GM23338 (cell line): Measurements from ENCODE around the gene NPLOC4. TPM values are rescaled to one million over a fixed set of nuclear protein-coding genes. Genes with fewer than 3 reads are reported as not detected.

Experiments
- ATAC-seq: fragments of 200-7000 bp; cut with Tn5 transposase; 3 replicates; pipeline ENCODE4 v1.9.1; 2020
- DNase-seq: peaks from one replicate; pipeline ENCODE4 v3.0.0-alpha.2; 2015; ENCODE audit warnings: low spot score
- H2AFZ ChIP-seq: fragments of 200-600 bp; sonication (generic); 2 replicates; pipeline ENCODE4 v1.8.0; 2016; ENCODE audit warnings: antibody characterized with exemption, mild to moderate bottlenecking, moderate library complexity
- H3F3A ChIP-seq: fragments of 200-600 bp; sonication (generic); replicated peaks from 2 replicates; pipeline ENCODE4 v1.8.0; 2017; ENCODE audit warnings: antibody characterized with exemption, mixed run types, low read depth
- H3K27ac ChIP-seq: fragments of 200-600 bp; sonication (generic); 2 replicates; pipeline ENCODE4 v1.6.1; 2016; ENCODE audit warnings: low read depth
- H3K27me3 ChIP-seq: fragments of 200-600 bp; sonication (generic); 2 replicates; pipeline ENCODE4 v1.8.0; 2016; ENCODE audit warnings: mild to moderate bottlenecking, mixed run types, moderate library complexity; ENCODE audit not compliant: insufficient read depth
- H3K36me3 ChIP-seq: fragments of 200-600 bp; sonication (generic); 2 replicates; pipeline ENCODE4 v1.8.0; 2016; ENCODE audit warnings: mild to moderate bottlenecking; ENCODE audit not compliant: insufficient read depth
- H3K4me1 ChIP-seq: fragments of 200-600 bp; sonication (generic); 2 replicates; pipeline ENCODE4 v1.8.0; 2016; ENCODE audit warnings: mild to moderate bottlenecking, moderate library complexity; ENCODE audit not compliant: insufficient read depth
- H3K4me2 ChIP-seq: fragments of 200-600 bp; sonication (generic); 2 replicates; pipeline ENCODE4 v1.7.1; 2017; ENCODE audit warnings: mixed run types
- H3K4me3 ChIP-seq: fragments of 200-600 bp; sonication (generic); 2 replicates; pipeline ENCODE4 v1.6.1; 2016; ENCODE audit warnings: mixed run types
- H3K79me2 ChIP-seq: fragments of 200-600 bp; sonication (generic); replicated peaks from 2 replicates; pipeline ENCODE4 v1.8.0; 2017; ENCODE audit warnings: mild to moderate bottlenecking; ENCODE audit not compliant: insufficient read depth
- H3K9me2 ChIP-seq: fragments of 200-600 bp; sonication (generic); 2 replicates; pipeline ENCODE4 v1.8.0; 2017; ENCODE audit not compliant: insufficient read depth
- H4K20me1 ChIP-seq: fragments of 200-600 bp; sonication (generic); replicated peaks from 2 replicates; pipeline ENCODE4 v1.8.0; 2017; ENCODE audit warnings: mild to moderate bottlenecking; ENCODE audit not compliant: insufficient read depth
- H3K27ac Mint-ChIP-seq: 2 replicates; pipeline ENCODE4 v1.8.0; 2020; ENCODE audit warnings: inconsistent platforms, mild to moderate bottlenecking, moderate library complexity, mixed read lengths
- H3K27me3 Mint-ChIP-seq: 3 replicates; pipeline ENCODE4 v1.8.0; 2022; ENCODE audit warnings: low read depth, mild to moderate bottlenecking, moderate library complexity, mixed read lengths, inconsistent platforms; ENCODE audit not compliant: insufficient read depth, poor library complexity
- H3K36me3 Mint-ChIP-seq: 3 replicates; pipeline ENCODE4 v1.8.0; 2021; ENCODE audit warnings: low read depth, mild to moderate bottlenecking, inconsistent platforms, moderate library complexity, mixed read lengths
- H3K4me1 Mint-ChIP-seq: 3 replicates; pipeline ENCODE4 v1.8.0; 2020; ENCODE audit warnings: mild to moderate bottlenecking, inconsistent platforms, mixed read lengths
- H3K4me3 Mint-ChIP-seq: 3 replicates; pipeline ENCODE4 v1.8.0; 2021; ENCODE audit warnings: moderate library complexity, mild to moderate bottlenecking, inconsistent platforms, mixed read lengths
- H3K9me3 Mint-ChIP-seq: 3 replicates; pipeline ENCODE4 v1.8.0; 2020; ENCODE audit warnings: moderate library complexity, mild to moderate bottlenecking, inconsistent platforms, mixed read lengths
- CREB1 ChIP-seq: fragments of 250-450 bp; sonication (Bioruptor Pico); IDR thresholded peaks from 2 replicates; pipeline ENCODE4 v1.5.0; 2020; ENCODE audit warnings: low read depth, mild to moderate bottlenecking, moderate library complexity
- EZH2 ChIP-seq: fragments of 200-600 bp; sonication (generic); IDR thresholded peaks from one replicate; pipeline ENCODE4 v1.8.0; 2017; ENCODE audit warnings: antibody characterized with exemption, mild to moderate bottlenecking, low read depth; ENCODE audit not compliant: unreplicated experiment
- EZH2phosphoT487 ChIP-seq: fragments of 200-600 bp; sonication (generic); IDR thresholded peaks from one replicate; pipeline ENCODE4 v1.8.1; 2018; ENCODE audit warnings: antibody characterized with exemption; ENCODE audit not compliant: unreplicated experiment
- JUNB ChIP-seq: IDR thresholded peaks from one replicate; pipeline ENCODE4 v1.6.1; 2016; ENCODE audit warnings: antibody characterized with exemption; ENCODE audit not compliant: unreplicated experiment
- NANOG ChIP-seq: IDR thresholded peaks from 2 replicates; pipeline ENCODE4 v1.6.1; 2016; ENCODE audit warnings: antibody characterized with exemption, borderline replicate concordance
- POLR2AphosphoS5 ChIP-seq: IDR thresholded peaks from 2 replicates; pipeline ENCODE4 v1.6.1; 2016; ENCODE audit warnings: antibody characterized with exemption, low read depth
- STAT1 ChIP-seq: IDR thresholded peaks from one replicate; pipeline ENCODE4 v1.6.1; 2016; ENCODE audit warnings: antibody characterized with exemption; ENCODE audit not compliant: unreplicated experiment
- ZNF114 ChIP-seq: fragments of 250-450 bp; sonication (Bioruptor Pico); IDR thresholded peaks from 2 replicates; pipeline ENCODE4 v1.5.0; 2020; ENCODE audit warnings: mild to moderate bottlenecking, moderate library complexity
- ZNF331 ChIP-seq: fragments of 250-450 bp; sonication (Bioruptor Pico); IDR thresholded peaks from 2 replicates; pipeline ENCODE4 v1.5.0; 2020; ENCODE audit warnings: low read depth, mild to moderate bottlenecking, moderate library complexity
- polyA plus RNA-seq: library from polyadenylated mRNA; unstranded; fragments of >200 nt; fragmentation: Nextera tagmentation; extraction: Ambion mirVana; gene quantifications from 2 replicates; pipeline ENCODE4 v1.2.1, GENCODE V29; 2016
- total RNA-seq: library from RNA; depleted of rRNA; stranded (reverse); fragments of >200 nt; shearing (Covaris generic); gene quantifications from 2 replicates; pipeline ENCODE4 v1.2.3, GENCODE V29; 2014
- TF ChIP-seq, protein P1 (sequence below), 2 experiments: fragments of 200-600 bp in 1 of 2; sonication (generic) in 1 of 2; conservative IDR thresholded peaks; 2 replicates each; pipeline versions ENCODE4 v1.5.1 to v1.6.1; 2016 to 2017; ENCODE audit warnings: antibody characterized with exemption in 2 of 2, low read depth in 2 of 2, mild to moderate bottlenecking in 2 of 2, moderate library complexity in 1 of 2
- TF ChIP-seq, protein P2 (sequence below): IDR thresholded peaks from one replicate; pipeline ENCODE4 v1.6.1; 2018; ENCODE audit warnings: antibody characterized with exemption; ENCODE audit not compliant: unreplicated experiment
- TF ChIP-seq, protein P3 (sequence below): IDR thresholded peaks from 2 replicates; pipeline ENCODE4 v1.6.1; 2016; ENCODE audit warnings: antibody characterized with exemption

The NPLOC4 gene
- total and polyA plus RNA-seq, 2 experiments from 2014 or later = 24.1 to 79.1 TPM

DNA sequence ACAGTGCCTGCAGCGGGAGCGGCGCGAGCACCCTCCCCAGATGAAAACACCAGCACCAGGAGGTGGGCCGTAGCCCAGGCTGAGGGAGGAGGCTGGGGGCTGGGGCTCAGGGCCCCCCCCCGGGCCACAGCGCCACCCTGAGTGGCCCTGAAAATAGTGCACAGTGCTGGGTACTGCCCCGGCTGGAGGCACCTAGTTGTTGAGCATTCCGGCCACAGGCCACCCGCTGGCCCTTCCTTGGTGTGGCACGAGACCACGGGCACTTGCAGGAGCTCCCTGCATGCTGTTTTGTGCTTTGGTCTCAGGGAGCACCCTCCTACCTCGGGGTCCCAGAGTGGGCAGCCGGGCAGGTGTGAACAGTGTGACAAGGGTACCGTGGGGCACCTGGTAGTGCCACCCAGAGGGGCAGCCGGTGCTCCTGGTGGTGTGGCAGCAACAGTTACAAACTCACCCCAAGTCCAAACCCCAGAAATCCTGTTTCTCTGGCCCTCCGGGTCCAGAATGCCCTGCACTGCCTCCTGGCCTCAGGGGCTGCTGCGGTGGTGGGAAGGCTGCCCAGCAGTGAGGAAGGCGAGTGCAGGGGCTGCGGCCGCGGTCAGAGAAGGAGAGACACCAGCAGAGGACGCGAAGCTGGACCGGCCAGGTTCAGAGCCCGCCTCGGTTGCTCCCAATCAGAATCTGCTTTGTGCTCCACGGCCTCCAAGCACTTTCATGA, 96.8 kb downstream of the NPLOC4 start:
- Mint-ChIP-seq H3K4me3 (no peak overlapping the region), H3K27ac (no peak overlapping the region), H3K36me3 (peaks cover 6% of the 10 kb centered on the region; the same call in 2 of the 3 replicates), H3K9me3 (no peaks in the 10 kb centered on the region; the same call in 2 of the 3 replicates), H3K4me1 (peaks cover 7% of the 10 kb centered on the region), H3K27me3 (peaks cover 19% of the 10 kb centered on the region)
- H3K27ac ChIP-seq = no peak overlapping the region
- TF ChIP-seq ZNF331 (CRISPR knock-in tag) (no peak), EZH2phosphoT487 (no peak), EZH2 (no peak), CREB1 (no peak), JUNB (no peak), POLR2AphosphoS5 (no peak), NANOG (no peak), ZNF114 (CRISPR knock-in tag) (no peak), STAT1 (no peak)
- TF ChIP-seq, protein P1, sequence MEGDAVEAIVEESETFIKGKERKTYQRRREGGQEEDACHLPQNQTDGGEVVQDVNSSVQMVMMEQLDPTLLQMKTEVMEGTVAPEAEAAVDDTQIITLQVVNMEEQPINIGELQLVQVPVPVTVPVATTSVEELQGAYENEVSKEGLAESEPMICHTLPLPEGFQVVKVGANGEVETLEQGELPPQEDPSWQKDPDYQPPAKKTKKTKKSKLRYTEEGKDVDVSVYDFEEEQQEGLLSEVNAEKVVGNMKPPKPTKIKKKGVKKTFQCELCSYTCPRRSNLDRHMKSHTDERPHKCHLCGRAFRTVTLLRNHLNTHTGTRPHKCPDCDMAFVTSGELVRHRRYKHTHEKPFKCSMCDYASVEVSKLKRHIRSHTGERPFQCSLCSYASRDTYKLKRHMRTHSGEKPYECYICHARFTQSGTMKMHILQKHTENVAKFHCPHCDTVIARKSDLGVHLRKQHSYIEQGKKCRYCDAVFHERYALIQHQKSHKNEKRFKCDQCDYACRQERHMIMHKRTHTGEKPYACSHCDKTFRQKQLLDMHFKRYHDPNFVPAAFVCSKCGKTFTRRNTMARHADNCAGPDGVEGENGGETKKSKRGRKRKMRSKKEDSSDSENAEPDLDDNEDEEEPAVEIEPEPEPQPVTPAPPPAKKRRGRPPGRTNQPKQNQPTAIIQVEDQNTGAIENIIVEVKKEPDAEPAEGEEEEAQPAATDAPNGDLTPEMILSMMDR (conservative IDR thresholded peaks at IDR 0.05; ENCODE audit: low read depth in 2 of 2) = no peak
- H3K4me1 ChIP-seq = no peaks in the 10 kb centered on the region
- H3K9me2 ChIP-seq = no peaks in the 10 kb centered on the region
- no peaks in the 10 kb centered on the region for H3F3A ChIP-seq
- peaks cover 13% of the 10 kb centered on the region for H3K27me3 ChIP-seq
- no peak for DNase-seq
- no peak overlapping the region for H2AFZ ChIP-seq
- H3K4me2 ChIP-seq = no peak overlapping the region
- no peaks in the 10 kb centered on the region for H3K36me3 ChIP-seq
- H4K20me1 ChIP-seq = no peaks in the 10 kb centered on the region
- no peak for ATAC-seq
- H3K4me3 ChIP-seq = no peak overlapping the region
- no peaks in the 10 kb centered on the region for H3K79me2 ChIP-seq

DNA sequence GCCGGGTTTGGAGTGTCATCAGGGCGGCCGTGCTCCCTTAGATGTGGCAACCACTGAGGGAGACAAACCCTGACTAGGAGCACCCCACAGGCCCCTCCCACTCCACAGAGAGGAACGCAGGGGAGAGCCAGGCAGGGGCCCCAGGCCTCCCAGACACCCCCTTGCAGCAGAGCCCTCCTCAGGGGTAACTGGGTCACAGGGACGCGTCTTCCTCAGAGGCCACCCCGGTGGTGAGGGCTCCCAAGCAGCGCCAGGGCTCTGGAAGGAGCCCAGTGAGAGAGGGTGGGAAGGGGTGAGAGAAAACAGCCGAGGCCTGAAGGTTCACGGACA, 97.4 kb downstream of the NPLOC4 start:
- Mint-ChIP-seq H3K4me3 (no peak overlapping the region), H3K9me3 (no peaks in the 10 kb centered on the region; the same call in 2 of the 3 replicates), H3K4me1 (peaks cover 7% of the 10 kb centered on the region), H3K36me3 (peaks cover 6% of the 10 kb centered on the region; the same call in 2 of the 3 replicates), H3K27ac (no peak overlapping the region), H3K27me3 (peaks cover 19% of the 10 kb centered on the region)
- Histone ChIP-seq H4K20me1 (no peaks in the 10 kb centered on the region), H3K4me2 (no peak overlapping the region), H3K79me2 (no peaks in the 10 kb centered on the region), H3K4me1 (no peaks in the 10 kb centered on the region), H3K27ac (no peak overlapping the region), H2AFZ (no peak overlapping the region), H3F3A (no peaks in the 10 kb centered on the region), H3K36me3 (no peaks in the 10 kb centered on the region), H3K9me2 (no peaks in the 10 kb centered on the region), H3K27me3 (peaks cover 13% of the 10 kb centered on the region), H3K4me3 (no peak overlapping the region)
- DNase-seq (no peak), ATAC-seq (no peak)
- TF ChIP-seq, protein P2, sequence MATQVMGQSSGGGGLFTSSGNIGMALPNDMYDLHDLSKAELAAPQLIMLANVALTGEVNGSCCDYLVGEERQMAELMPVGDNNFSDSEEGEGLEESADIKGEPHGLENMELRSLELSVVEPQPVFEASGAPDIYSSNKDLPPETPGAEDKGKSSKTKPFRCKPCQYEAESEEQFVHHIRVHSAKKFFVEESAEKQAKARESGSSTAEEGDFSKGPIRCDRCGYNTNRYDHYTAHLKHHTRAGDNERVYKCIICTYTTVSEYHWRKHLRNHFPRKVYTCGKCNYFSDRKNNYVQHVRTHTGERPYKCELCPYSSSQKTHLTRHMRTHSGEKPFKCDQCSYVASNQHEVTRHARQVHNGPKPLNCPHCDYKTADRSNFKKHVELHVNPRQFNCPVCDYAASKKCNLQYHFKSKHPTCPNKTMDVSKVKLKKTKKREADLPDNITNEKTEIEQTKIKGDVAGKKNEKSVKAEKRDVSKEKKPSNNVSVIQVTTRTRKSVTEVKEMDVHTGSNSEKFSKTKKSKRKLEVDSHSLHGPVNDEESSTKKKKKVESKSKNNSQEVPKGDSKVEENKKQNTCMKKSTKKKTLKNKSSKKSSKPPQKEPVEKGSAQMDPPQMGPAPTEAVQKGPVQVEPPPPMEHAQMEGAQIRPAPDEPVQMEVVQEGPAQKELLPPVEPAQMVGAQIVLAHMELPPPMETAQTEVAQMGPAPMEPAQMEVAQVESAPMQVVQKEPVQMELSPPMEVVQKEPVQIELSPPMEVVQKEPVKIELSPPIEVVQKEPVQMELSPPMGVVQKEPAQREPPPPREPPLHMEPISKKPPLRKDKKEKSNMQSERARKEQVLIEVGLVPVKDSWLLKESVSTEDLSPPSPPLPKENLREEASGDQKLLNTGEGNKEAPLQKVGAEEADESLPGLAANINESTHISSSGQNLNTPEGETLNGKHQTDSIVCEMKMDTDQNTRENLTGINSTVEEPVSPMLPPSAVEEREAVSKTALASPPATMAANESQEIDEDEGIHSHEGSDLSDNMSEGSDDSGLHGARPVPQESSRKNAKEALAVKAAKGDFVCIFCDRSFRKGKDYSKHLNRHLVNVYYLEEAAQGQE = no peak
- TF ChIP-seq, protein P1 (conservative IDR thresholded peaks at IDR 0.05; ENCODE audit: low read depth in 2 of 2) = no peak
- TF ChIP-seq JUNB (no peak), CREB1 (no peak), ZNF331 (CRISPR knock-in tag) (no peak), POLR2AphosphoS5 (no peak), EZH2 (no peak), STAT1 (no peak), NANOG (no peak)
- TF ChIP-seq, protein P3, sequence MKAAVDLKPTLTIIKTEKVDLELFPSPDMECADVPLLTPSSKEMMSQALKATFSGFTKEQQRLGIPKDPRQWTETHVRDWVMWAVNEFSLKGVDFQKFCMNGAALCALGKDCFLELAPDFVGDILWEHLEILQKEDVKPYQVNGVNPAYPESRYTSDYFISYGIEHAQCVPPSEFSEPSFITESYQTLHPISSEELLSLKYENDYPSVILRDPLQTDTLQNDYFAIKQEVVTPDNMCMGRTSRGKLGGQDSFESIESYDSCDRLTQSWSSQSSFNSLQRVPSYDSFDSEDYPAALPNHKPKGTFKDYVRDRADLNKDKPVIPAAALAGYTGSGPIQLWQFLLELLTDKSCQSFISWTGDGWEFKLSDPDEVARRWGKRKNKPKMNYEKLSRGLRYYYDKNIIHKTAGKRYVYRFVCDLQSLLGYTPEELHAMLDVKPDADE = no peak
